ENCODE measurements around the gene PRCC.

DNA sequence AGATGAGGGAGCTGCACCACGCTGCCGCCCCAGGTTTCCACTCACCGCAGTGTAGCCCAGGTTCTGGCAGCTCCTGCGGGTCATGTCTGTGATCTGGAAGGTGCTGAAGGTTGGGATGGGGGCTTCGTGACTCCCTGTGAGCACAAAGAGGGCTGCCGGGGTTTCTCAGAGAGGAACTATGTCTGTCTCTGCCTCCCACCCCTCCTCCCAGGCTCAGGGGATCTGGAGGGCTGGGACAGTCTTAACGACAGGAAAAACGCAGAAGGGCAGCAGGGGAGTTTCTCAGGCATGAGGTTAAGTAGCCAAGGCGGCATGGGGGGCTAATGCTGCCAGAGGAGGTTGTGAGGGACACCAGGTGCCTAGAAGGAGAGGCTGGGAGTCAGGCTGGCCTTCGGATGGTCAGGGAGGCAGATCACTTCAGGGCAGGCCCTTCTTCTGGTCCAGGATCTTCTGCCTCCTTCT is 48.7 kb downstream of the PRCC start:
- TF ChIP-seq, protein P1, sequence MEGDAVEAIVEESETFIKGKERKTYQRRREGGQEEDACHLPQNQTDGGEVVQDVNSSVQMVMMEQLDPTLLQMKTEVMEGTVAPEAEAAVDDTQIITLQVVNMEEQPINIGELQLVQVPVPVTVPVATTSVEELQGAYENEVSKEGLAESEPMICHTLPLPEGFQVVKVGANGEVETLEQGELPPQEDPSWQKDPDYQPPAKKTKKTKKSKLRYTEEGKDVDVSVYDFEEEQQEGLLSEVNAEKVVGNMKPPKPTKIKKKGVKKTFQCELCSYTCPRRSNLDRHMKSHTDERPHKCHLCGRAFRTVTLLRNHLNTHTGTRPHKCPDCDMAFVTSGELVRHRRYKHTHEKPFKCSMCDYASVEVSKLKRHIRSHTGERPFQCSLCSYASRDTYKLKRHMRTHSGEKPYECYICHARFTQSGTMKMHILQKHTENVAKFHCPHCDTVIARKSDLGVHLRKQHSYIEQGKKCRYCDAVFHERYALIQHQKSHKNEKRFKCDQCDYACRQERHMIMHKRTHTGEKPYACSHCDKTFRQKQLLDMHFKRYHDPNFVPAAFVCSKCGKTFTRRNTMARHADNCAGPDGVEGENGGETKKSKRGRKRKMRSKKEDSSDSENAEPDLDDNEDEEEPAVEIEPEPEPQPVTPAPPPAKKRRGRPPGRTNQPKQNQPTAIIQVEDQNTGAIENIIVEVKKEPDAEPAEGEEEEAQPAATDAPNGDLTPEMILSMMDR (IDR thresholded peaks at IDR 0.05) = no peak
- no peak for TF ChIP-seq POLR2A (IDR thresholded peaks at IDR 0.05)

Measured in thyroid gland (tissue), 4 donors.